Inflammatory macrophage (primary cell): ENCODE results near the gene JADE3.
A peak's percentile ranks its signal among the peaks of the same experiment; 100 is the strongest.
"Not testable (repeated sequence)": the region's sequence is repeated elsewhere in the genome, so short reads cannot be mapped to it uniquely, and the experiment has no call there.

Experiments used
- DNase-seq, 2 donors: peaks; one replicate each; pipeline ENCODE4 v3.0.0-alpha.2; 2020 to 2022

Gene JADE3

DNA sequence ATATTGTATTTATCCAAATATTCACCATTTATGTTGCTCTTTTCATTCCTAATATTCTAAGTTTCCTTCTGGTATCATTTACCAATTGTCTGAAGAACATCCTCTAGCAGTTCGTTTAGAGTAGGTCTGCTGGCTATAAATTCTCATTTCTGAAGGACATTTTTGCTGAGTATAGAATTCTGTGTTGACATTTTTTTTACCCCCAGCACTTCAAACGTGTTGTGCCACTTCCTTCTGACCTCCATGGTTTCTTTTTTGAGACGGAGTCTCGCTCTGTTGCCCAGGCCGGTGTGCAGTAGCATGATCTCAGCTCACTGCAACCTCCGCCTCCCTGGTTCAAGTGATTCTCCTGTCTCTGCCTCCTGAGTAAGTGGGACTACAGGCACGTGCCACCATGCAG lies 26.4 kb downstream of the JADE3 start:
- DNase-seq, result no peak

DNA sequence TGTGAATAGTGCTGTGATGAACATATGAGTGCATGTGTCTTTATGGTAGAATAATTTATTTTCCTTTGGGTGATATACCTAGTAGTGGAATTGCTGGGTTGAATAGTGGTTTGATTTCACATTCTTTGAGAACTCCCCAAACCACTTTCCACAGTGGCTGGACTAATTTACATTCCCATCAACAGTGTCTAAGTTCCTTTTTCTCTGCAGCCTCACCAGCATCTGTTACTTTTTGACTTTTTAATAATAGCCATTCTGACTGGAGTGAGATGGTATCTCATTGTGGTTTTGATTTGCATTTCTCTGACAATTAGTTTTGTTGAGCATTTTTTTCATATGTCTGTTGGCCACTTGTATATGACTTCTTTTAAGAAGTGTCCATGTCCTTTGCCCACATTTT lies 29.1 kb downstream of the JADE3 start:
- DNase-seq, result no peak

DNA sequence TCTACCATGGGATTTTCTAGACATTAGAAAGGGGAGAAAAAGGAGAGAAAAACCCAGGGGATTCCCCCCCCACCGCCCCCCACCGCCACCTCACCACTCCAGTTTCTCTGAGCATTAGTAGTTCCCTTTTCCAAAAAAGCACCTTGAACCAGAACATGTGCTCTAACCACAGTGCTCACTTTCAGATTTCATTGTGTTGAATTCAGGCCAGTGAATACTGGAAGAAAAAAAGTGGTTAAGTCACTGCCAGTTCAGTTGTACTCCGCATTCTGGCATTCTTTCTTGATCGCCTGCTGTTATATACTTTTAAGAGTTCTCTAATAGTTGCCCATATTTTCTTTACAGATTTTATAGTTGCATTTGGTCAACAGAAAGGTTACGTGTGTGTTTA lies 40.9 kb downstream of the JADE3 start:
- DNase-seq, result no peak

DNA sequence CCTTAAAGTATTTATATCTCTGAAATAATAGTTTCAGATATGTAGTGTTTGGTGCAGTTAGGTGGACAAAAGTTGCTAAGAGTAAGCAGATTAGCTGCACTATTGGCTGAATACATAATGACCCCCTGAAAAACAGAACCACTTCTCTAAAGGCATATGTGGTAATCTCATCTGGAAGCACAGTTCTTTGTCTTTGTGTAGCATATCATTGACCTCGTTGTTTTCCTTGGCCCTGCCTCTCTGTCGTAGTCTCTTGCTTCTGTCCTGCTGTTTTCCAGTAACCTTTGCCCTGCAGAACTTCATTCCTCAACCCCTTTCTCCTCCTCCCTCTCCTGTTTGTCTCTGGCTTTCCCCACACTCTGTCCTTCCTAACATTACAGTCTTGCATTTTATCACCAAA lies 41.4 kb downstream of the JADE3 start:
- DNase-seq, result no peak

DNA sequence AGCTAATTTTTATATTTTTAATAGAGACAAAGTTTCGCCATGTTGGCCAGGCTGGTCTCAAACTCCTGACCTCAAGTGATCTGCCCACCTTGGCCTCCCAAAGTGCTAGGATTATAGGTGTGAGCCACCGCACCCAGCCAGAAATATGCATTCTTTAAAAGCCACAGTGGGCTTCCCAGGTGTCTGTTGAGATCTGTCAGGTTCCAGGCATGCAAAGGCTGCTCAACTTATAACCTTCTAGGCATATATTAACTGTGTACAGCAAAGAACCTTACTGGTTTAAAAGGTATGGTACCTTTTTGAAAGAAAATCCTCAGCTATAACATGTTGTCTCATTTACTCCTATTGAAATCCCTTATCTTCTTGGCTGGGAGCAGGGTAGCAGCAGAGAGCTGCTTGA lies 42.5 kb downstream of the JADE3 start:
- DNase-seq, result no peak

DNA sequence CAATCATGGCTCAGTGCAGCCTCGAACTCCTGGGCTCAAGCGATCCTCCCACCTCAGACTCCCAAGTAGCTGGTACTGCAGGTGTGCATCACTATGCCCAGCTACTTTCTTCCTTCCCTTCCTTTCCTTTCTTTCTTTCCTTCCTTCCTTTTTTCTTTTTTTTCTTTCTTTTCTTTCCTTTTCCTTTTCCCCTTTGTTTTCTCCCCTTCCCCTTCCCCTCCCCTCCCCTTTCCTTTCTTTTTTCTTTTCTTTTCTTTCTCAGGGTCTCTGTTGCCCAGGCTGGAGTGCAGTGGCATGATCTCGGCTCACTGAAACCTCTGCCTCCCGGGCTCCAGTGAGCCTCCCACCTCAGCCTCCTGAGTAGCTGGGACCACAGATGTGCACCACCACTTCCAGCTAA lies 44.4 kb downstream of the JADE3 start:
- not testable (repeated sequence) for DNase-seq

DNA sequence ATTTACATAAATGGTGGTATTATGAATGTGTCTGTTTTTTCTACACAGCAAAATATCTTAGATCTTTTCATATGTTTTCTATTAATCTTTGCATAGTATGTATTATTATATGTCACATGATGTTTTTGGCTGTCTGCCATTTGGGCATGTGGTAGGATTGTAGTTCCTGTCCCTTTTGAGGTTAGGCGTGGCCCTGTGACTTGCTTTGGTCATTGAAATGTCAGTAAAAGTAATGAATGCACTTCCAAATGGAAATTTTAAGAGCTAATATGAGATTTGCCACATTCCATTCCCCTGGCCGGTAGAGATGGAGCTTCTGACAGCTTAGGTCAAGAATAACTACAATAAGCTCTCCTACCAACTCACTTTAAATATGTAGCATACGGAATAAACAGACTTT lies 45.1 kb downstream of the JADE3 start:
- peak; percentile 32 to 42 for DNase-seq

DNA sequence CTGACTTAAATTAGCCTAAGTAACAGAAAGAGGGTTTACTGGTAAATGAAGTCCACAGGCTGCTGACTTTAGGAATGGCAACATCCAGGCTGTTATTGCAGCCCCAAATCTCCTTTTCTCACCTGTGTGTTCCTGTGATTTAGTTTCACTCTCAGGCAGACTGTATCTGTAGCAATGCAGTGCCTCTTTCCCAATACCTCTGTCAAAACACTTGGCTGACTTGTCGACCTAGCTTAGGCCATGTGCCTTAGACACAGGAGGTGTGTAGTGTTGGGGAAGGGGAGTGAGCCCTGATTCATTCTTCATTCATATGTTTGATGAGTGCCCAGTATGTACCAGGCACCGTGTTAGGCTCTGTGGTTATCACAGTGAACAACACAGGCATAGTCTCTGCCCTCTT lies 46.9 kb downstream of the JADE3 start:
- no peak for DNase-seq

DNA sequence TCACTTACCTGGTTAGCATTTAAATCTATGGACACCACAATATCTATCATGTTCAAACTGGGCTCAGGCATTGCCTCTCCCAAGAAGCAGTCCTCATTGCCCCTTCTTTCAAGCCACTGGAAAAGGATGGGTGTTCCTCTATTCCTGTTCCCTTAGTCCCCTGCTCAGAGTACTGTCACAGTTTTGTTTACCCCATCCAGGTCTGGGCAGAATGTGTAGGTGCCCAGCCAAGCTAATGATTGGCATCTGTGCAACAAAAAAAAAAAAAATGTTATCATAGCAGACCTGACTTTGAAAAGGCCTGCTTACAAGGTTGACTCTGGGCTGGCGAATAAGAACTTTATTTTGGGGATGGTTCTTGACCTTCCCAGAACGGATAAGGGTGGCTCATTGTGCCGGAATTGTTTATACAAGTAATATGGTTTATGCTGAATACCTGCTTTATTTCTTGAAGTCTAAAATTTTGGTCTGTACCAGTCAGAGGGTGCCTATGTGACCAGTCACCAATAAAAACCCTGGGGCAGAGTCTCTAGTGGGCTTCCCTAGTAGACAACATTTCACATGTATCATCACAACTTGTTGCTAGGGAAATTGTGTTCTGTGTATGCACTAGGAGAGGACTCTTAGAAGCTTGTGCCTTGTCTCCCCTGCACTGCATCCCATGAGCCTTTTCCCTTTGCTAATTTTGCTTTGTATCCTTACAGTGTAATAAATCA lies 47.9 kb downstream of the JADE3 start:
- no peak for DNase-seq

DNA sequence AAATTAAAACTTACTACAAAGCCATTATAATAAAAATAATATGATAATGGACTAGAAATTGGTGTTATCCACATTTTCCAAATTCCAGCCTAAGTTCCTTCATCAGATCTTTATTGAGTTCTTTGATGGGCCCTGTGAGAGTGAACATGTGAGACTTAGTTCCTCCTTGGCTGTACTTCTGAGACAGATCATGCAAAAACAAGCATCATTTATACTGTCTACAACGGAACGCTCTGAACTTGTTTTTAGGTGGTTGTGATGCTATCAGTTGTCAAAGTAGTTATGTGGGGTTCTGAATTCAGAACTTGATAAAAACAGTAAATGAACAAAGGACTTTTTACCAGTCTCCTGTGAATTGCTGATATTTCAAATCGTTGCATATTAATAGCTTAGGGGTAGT lies 48.9 kb downstream of the JADE3 start:
- DNase-seq, result no peak

DNA sequence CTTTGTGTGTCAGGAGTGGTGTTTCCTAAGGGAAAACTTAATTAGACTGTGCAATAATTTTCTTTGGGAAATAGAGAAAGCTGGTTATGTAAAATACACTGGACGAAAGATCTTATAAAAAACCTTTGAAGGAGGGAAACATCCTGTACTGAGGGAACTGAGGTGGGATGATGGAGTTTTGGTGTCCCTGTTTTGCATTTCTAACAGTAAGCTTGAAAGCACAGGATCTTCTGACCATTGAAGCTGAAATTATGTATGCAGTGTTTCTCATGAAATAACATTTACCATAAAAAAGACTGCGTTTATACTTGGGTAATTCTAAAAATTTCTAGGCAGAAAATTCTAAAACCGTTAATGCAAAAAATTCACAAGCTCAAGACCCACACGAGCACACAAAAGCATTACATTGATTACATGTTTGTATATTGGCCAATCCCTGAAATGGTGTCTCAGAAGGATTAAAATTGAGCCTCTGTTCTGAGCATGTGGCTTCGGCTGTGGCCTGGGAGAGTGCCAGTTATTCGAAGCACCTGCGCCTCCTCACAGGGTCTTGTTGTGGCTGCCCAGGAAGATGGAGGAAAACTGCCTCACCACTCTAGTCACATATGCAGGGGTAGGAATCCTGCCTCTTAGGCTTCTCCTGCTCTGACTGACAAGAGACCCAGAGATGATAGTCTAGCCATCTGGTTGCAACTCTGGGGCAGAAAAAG lies 49.5 kb downstream of the JADE3 start:
- DNase-seq, result no peak

DNA sequence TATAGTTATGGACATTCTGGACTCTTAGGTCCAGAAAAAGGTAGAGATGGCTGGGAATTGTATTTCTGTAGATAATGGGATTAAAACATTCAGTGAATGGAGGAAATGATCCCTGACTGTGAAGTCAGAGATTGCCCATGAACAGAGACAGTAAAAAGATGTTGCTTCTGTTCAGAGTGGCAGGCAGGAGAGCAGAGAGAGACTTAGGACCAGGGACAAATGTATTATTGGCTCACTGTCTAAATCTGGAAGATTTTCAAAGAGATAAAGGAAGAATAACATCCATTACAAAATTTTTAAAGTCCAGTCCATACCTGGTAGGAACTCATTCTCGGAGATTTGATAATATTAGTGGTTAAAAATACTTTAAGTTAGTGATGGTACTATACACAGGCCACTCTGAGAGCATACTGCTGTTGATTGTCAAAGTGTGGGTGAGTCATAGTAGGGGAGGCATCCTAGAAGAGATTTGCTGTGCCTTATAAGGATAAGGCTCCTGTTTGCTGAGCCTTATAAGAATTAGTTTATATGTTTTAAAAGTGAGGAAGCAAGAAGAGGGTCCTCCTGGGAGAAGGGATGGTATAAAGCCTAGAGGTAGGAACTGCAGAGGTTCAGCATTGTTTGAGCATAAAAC lies 53.0 kb downstream of the JADE3 start:
- no peak for DNase-seq

DNA sequence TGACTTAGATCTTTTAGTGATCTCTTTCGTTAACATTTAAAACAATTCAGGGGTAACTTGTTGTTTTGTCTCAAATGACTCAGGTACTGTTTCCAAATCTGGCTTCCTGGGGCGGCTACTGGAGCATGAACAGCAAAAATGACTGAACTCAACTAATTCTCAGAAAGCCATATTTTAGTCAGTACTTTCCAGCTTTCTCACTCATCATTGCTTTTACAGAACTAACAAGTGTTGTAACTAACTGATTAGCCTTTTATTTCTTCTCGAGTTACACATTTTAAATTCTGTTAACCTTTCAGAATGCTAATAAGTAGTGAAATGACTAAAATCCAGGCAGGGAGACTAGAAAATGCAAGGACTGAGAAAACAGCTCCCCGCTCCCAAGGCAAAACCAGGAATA lies 55.3 kb downstream of the JADE3 start:
- DNase-seq, result no peak

DNA sequence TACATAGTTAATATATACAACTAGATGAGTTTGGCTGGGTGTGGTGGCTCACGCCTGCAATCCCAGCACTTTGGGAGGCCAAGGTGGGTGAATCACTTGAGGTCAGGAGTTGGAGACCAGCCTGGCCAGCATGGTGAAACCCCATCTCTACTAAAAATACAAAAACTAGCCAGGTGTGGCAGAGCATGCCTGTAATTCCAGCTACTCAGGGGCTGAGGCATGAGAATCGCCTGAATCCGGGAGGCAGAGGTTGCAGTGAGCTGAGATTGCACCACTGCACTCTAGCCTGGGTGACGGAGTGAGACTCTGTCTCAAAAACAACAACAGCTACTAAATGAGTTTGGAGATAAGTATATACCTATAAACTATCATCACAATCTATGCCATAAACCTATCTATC lies 64.8 kb downstream of the JADE3 start:
- not testable (repeated sequence) for DNase-seq

DNA sequence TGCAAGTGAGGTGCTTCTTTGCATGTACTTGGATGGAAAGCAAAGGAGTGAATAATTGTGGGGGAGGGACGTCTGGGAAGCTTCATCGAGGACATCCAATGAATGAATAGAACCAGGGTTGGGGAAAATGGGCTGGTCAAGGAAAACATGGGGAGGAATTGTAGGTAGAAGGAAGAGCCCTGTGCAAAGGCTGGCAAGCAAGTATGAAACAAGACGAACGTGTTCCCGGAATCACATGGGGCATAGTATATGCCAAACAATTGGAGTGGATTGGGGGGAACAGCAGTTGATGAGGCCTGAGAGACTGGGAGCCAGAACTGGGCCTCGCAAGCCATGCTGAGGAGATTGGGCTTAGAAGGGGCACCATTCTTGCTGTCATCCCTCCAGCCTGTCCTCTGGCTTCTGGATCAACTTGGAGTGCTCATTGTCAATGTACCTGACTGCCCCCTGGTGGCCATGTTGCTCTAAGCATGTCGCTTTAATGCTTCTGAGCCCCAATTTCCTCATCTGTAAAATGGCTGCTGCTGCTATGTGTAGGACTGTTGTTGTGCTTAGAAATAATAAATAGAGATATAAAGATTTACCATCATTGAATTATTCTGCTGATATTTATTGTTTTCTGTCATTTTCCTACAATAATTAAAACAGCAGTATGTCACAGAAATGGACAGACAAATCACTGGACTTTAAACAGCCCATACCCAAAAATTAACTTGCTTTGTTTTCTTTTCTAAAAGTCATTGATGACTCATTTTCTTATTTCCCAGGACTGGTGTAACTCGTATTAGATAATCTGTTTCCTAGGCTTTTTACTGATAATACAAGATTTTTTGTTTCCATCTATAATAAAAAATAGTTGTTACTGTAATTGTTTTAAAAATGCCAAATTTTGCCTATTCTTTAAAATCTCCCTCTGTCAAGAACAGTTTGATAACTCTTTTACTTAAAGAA lies 66.4 kb downstream of the JADE3 start:
- peak; percentile 79 to 81 for DNase-seq

DNA sequence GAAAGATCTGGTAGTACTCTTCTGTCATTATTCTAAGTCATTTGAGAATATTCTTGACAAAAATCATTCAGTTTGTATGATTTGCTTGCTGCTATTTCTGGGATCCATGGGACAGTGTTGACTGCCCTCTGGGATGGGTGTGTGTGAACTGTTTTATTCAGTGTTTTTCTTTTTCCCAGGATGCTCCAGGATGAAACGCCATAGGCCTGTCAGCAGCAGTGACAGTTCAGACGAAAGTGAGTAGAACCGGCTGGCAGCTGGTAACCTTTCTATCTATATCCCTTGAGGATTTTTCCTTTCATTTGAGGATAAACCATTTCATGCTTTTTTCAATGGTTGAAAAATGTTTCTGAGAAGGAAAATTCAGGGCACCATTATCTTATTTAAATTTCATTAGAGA lies 72.5 kb downstream of the JADE3 start:
- no peak for DNase-seq

DNA sequence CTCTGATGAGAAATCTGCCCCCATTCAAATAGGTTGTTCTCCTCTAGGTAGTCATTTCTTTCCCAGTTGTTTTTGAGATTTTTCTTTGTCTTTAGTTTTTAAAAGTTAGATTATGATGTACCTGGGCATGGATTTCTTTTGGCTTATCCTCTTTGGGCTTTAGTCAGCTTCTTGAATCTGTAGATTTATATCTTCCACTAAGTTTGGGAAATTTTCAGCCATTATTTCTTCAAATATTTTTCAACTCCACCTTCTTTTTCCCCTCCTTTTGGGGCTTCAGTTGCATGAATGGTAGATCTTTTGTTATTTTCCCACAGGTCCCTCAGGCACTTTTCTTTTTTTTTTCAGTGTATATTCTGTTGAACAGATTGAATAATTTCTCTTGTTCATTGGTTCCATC lies 77.3 kb downstream of the JADE3 start:
- no peak for DNase-seq

DNA sequence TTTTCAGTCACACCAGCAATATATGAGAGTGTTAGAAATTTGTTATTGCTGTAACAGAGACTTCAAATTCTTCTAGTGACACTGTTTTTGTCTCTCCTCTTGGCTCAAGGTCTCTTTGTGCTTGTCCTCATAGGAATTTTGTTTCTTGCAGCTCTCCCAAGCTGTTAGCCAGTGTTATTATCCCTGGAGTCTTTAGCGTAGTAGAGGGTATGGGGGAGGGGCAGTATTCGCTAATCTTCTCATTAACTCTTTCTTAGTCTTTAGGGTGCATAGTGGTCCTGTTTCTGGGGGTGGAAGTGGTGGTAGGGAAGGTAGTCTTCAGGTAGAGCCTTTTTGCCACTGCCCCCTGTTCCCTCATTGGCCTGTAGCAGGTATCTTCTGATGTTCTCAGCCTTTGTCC lies 79.4 kb downstream of the JADE3 start:
- no peak for DNase-seq

DNA sequence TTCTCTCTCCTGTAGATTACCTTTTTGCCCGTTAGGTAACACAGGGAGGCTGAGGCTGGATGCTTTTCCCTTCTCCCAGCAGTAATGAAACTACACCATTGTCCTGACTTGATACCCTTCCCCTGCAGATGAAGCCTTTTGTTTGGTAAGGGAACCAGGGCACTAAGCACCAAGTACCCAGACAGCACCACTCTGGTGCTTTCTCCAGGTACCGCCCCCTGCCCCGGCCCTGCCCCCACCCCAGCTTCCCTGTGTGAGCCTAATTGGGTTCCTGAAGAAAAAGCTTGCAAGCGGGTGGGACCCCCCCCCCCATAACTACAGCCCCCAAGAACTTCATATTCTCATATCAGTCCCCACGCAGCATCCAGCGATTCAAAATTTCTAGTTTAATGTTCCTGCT lies 79.8 kb downstream of the JADE3 start:
- no peak for DNase-seq

DNA sequence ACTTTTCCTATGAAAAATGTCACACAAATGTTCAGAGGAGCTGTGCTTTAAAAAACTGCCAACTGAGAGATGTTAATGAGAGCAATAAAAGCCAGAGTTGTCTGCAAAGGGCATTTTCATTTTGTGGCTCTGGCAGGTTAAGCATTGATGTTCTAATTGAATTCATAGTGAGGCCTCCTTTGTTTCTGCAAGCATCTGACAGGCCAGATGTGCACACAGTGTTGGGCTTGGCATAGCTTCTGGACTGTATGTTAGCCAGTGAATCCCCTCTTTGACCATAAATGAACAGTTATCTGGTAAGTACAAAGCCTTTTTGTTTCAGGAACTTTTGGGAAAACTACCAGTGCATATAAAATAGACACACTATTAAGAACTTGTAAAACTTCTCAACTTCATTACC lies 81.9 kb downstream of the JADE3 start:
- no peak for DNase-seq

DNA sequence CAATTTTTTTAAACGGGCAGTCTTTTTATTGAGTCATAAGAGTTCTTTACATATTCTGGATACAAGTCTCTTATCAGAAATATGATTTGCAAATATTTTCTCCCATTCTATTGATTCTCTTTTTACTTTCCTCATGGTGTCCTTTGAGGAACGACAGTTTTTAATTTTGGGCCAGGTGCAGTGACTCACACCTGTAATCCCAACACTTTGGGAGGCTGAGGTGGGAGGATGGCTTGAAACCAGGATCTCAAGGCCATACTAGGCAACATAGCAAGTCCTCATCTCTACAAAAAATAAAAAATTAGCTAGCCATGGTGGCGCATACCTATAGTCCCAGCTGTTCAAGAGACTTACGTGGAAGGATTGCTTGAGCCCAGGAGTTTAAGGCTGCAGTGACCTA lies 99.9 kb downstream of the JADE3 start:
- no peak for DNase-seq

DNA sequence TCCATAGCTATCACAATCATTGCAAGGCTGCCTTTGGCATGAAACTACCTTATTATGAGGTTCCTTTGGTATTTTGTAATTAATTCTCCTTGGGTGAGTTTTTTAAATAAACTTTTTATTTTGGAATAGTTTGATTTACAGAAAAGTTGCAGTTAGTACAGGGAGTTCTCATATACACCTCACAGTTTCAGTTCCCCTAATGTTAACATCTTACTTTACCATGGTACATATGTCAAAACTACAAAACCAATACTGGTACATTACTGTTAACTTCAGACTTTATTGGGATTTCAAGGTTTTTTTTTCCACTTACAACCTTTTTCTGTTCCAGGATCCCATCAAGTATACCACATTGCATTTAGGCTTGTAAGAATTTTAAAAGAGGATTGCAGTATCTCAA lies 114.0 kb downstream of the JADE3 start:
- no peak for DNase-seq

DNA sequence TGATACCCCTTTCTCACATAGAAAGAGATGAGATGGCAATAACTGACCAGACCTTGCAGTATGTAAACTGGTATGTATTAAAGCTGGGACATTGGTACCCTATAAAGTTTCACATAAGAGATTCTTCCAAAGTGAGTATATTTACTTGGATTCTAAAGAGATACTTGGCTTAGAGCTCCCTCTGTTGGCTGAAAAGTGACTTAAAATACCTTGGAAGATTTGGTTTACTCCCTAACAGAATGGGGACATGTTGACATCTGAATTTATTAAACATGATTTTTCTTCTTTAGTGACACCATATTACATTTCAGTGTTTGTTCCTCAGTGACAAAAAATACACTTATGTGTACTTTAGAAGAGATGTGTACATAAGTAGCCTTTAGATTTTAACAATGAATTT lies 118.1 kb downstream of the JADE3 start:
- peak; percentile 59 to 70 for DNase-seq
